HG03095 (cell line): Measurements from ENCODE around the gene FBXO5.

Experiments
- ATAC-seq: cut with Tn5 transposase; IDR thresholded peaks from one replicate; pipeline ENCODE4 v1.9.1; 2021; ENCODE audit warnings: moderate library complexity; ENCODE audit not compliant: unreplicated experiment

FBXO5 gene

DNA sequence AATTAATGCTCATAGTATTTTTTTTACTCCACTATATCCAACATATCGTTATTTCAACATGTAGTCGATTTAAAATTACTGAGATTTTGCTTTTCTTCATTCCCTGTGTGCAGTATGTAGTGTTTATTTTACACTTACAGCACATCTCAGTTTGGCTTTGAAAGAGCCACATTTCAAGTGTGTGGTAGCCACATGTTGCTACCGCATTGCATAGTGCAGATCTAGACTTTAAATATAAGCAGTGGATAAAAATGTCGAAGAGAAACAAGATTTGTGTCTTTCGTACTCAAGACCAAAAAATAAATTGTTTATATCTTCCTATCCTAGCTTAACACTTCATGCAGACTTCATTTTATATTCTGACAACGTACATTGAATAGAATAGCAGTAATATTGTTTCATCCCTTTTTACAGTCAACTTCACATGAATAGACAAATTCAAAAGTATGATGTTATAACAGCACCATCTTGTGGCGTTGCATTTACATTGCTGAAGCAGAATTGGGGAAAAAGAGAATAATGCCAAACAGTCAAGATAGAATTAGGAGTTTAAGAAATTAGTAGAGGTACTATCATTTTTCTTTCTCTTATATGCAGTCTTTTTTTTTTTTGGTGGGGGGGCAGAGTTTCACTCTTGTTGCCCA lies 29.9 kb downstream of the FBXO5 start:
- ATAC-seq, result no peak

GRCh38 chr6:152952045-152952444 lies 30.8 kb downstream of the FBXO5 start:
- ATAC-seq, result no peak

DNA sequence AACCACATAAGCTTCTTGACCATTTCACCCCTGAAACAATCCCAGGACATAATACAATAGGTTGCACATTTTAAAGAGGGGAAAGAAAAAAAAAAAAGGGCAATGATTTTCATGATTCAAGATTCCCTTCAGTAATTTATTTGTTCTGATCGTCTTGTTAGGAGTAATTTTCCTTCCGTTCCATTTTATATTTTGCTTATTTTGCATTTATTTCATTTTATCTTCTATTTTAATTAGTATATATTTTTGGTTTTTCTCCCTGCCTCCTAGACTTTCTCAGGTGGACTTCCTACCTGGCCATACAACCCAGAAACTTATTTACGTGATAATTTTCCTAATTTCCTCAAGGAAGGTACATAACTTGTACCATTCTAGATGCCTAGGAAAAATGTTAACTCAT lies 32.6 kb downstream of the FBXO5 start:
- ATAC-seq, result no peak

DNA sequence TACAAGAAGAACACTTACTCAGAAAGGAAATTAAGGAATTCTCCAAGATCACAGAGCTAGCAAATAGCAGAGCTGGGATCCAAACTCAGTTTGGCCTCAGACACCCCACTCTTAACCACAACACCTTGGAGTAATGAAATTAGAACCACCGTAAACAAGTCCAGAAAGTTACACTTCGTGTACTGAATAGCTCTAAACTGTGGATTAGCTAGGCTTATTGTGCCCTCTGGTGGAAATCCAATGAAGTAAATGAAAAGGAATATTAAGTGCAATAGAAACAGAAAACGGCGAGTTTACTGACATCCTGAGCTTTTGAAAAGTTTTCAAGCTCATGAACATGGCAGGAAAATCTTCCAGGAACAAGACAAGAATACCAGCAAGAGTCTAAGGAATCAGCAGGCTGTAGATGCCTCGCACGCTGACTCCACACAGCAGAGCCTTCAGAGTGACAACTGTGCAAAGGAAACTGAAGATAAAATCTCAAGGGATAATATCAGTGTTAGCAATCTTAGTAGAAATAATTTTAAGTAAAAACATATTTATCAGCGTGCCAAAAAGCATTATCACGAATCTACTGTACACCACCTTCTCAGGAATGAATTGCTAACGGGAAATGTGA lies 34.6 kb downstream of the FBXO5 start:
- peak; percentile 72 for ATAC-seq

DNA sequence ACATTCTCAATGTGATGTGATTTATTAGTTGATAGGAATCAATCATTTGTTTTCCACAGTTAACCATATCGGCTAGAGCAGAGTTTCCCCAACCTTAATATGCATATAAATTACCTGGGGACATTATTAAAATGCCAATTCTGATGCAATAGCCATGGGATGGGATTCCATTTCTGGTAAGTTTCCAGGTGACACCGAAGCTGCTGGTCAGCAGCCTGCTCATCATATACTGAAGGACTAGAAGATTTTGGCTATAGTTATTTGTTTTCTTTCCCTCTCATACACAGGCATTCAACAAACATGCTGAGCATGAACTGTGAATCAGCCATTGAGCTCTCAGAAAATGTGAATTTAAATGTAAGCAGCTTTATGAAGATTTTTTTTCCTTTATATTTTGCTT lies 35.8 kb downstream of the FBXO5 start:
- no peak for ATAC-seq

- ATAC-seq, result no peak
Measured at GRCh38 chr6:152946484-152946883, 36.4 kb downstream of the FBXO5 start.

DNA sequence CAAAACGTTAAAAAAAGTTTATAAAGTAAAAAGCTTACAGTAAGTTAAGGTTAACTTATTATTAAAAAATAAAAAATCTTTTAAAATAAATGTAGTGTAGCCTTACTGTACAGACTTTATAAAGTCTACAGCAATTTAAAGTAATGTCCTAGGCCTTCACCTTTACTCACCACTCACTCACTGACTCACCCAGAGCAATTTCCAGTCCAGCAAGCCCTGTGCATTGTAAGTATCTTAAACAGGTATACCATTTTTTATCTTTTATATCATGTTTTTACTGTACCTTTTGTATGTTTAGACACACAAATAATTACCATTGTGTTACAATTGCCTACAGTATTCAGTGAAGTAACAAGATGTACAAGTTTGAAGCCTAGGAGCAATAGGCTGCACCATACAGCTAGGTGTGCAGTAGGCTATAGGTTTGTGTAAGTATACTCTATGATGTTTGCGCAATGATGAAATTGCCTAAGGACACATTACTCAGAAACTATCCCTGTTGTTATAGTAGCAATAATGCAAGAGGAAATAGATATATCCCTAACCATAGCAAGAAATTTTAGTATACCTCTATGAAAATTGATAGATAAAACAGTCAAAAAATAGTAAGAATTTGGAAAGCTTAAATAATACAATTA lies 39.5 kb downstream of the FBXO5 start:
- no peak for ATAC-seq

DNA sequence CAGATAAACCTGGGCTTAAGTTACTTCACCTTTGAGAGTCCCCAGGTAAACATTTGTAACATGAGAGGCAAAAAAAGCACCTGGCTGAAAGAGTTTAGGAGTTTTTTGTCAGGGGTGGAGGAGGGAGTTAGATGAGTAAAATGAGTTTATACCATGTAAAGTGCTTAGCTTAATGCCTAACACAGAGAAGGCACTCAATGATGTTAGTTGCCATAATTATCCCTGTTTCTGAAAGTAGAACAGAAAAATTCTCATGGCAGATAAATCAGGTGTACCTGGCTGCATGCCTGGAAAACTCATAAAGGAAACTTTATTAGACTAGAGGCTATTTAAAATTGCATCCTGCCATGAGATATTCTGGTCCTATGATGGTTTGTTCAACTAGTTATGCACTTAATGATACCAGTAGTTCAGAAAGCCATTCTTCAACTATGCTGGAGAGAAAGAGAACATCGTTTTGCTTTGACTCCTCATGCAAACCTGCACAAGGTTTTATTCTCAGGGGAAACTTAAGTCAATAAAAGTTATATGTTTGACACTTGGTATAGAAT lies 40.4 kb downstream of the FBXO5 start:
- ATAC-seq, result no peak

GRCh38 chr6:152941746-152942145 lies 41.1 kb downstream of the FBXO5 start:
- ATAC-seq, result no peak

DNA sequence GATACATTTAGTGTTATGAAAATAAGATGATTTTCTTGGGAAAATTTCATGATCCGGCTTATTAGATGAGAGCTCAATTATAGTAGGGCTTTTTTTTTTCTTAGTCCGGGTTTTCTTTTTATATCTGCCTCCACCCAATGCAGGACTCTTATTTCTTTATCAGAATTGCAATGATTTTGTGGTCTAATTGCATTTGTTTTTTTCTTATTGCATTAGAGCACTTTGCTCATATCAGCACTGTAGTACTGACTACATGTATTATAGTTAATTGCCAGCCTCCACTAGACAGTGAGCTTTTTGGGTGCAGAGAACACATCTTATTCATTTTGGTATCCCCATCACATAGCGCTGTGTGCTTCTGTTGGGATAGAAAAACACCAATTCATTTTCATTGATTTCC lies 50.0 kb downstream of the FBXO5 start:
- ATAC-seq, result no peak

DNA sequence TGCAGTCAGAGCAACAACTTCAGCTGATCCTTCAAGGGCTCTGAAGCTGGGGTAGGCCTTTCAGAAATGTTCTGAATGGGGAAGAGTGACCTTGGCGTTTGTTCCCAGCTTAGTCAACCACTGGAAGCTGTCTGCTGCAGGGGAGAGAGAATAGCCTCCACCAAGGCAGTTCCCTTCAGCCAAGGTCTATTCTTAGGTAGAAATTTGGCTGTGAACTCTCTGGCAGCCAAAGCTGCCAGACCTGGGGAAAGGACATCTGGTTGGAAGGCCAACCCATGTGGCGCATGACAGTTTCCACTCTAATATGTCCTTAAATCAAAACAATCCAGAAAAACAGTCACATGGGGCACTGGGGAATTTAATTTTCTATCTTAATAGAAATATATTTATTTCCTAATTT lies 60.1 kb downstream of the FBXO5 start:
- no peak for ATAC-seq
